ENCODE results near the gene TSPO2.

The TSPO2 gene

DNA sequence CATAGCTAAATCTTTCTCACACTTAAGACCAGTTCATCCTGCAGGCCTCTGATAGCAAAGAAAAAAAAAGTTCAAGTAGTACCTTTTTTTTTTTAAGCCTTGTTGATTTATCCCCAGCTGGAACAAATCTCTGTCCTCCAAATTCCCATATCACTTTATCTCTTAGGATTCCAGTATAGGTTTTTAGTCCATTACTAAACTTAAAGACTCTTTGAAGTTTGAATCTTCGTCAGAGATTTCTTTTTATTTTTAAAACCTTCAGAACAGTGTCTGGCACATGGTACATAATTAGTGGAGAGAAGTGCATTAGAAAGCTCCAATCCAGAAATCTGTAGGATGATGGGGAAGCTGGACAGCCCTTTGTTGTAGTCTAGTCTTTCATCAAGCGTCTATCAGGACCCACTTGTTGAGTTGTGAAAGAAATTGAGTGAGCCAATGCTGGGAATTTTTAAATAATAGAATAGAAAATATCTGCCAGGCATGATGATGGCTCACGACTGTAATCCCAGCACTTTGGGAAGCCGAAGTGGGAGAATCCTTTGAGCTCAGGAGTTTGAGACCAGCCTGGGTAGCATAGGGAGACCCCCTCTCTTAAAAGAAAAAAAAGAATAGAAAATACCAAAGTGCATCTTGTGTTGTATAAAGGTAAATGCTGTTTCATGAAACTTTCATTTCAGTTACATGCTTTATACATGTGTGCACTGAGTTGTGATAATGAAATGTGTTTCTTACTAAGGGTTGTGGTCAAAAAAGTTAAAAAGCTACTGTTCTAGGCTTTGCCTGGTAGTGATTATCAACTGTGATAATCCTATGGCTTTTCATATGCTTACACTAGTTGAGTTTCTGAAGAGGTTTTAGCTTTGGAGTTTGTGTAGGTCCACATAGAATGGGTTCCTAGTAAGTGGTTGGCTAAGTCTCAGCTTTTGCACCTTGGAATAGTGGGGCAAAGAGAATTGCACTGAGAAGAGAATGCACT lies 33.7 kb downstream of the TSPO2 start:
- no peak for DNase-seq (ENCODE audit: low read depth)

- DNase-seq (ENCODE audit: low read depth), result no peak
These were observed 35.3 kb downstream of the TSPO2 start for GRCh38 chr6:41077536-41077935.

GRCh38 chr6:41078101-41078500 lies 35.8 kb downstream of the TSPO2 start:
- DNase-seq (ENCODE audit: low read depth), result no peak

DNA sequence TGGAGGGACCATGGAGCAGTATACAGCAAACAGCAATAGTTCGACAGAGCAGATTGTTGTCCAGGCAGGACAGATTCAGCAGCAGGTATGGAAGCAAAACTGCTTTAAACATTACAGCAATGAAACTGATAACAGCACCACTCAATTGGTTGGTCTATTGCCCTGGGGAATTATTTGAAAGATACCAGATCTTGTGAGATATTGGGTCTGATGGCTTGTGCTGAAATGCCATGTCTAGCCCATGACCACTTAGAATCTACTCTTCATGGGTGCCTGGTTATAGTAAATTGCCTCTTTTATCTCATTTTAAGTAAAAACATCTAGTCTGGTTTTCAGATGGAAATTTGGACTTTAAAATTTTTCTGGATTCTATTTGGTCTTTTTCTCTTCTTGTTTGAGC lies 36.8 kb downstream of the TSPO2 start:
- no peak for DNase-seq (ENCODE audit: low read depth)

DNA sequence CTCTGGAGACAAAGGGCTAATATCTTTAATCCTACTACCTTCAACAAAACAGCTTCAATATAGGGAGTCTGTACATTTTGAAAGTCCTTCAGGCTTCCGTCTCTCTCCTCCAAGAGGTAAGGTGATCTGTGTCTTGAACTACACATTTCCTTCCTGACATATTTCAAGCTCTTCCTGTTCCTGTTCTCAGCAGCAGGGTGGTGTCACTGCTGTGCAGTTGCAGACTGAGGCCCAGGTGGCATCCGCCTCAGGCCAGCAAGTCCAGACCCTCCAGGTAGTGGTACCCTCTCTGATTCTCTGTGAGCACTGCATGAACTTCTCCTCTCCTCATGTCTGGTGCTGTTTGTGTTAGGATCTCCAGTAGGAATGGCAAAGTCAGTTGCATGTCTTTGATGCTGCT lies 38.4 kb downstream of the TSPO2 start:
- no peak for DNase-seq (ENCODE audit: low read depth)

DNA sequence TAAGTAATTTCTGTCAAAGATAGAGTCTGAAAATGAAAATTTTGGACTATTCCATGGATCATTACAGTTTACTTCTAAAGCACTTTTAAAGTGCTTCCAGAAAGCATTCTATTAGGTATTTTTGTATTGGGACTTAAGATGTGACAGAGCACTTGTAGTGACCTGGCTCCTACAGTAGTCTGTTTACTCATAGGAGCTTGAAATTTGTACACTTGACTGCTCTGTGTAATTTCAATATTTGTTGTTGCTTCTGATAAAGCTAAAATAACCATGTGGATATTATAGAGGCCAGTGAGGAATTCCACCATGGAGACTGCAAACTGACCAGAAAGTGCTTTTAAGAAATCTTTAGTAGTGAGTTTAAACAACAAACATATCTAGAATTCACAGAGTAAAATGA lies 40.8 kb downstream of the TSPO2 start:
- DNase-seq (ENCODE audit: low read depth), result no peak

- no peak for DNase-seq (ENCODE audit: low read depth)
These were observed 42.9 kb downstream of the TSPO2 start for GRCh38 chr6:41085182-41085581.

DNA sequence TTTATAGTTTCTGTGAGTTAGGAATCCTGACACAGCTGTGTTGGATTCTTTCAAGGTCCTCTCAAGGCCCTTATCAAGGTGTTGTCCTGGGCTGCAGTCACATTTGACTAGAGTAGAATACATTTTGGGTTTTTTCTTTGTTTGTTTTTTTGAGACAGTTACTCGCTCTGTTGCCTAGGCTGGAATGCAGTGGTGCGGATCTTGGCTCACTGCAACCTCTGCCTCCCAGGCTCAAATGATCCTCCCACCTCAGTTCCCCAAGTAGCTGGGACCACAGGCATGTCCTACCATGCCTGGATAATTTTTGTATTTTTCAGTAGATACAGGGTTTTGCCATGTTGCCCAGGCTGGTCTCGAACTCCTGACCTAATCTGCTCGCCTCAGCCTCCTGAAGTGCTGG lies 46.2 kb downstream of the TSPO2 start:
- no peak for DNase-seq (ENCODE audit: low read depth)

- no peak for DNase-seq (ENCODE audit: low read depth)
These were observed 48.8 kb downstream of the TSPO2 start for GRCh38 chr6:41090841-41091761.

GRCh38 chr6:41092421-41093140 lies 50.3 kb downstream of the TSPO2 start:
- no peak for DNase-seq (ENCODE audit: low read depth)

DNA sequence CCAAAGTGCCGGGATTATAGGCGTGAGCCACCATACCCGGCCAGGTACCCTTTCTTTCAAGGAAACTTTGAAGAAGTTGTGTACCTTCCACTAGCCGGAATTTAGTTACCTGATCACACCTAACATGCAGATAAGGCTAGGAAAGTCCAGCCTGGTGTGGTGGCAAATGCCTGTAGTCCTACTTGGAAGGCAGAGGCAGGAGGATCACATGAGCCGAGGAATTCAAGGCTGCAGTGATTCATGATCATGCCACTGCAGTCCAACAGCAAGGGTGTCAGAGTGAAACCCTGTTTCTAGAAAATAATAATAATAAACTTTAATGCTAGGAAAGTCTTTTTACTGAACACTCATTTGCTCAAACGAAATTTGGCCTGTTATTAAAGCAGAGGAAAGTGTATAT lies 51.5 kb downstream of the TSPO2 start:
- DNase-seq (ENCODE audit: low read depth), result no peak
